GM12801 (cell line): Measurements from ENCODE around the gene PLGRKT.

ENCODE experiments used
- CTCF ChIP-seq: IDR thresholded peaks from one replicate; pipeline ENCODE4 v1.5.1; 2011; ENCODE audit warnings: control low read depth; ENCODE audit not compliant: insufficient read length; ENCODE audit errors: extremely low read depth

Gene PLGRKT

GRCh38 chr9:5443850-5444249 is 6.1 kb upstream of the PLGRKT start:
- TF ChIP-seq CTCF = no peak

DNA sequence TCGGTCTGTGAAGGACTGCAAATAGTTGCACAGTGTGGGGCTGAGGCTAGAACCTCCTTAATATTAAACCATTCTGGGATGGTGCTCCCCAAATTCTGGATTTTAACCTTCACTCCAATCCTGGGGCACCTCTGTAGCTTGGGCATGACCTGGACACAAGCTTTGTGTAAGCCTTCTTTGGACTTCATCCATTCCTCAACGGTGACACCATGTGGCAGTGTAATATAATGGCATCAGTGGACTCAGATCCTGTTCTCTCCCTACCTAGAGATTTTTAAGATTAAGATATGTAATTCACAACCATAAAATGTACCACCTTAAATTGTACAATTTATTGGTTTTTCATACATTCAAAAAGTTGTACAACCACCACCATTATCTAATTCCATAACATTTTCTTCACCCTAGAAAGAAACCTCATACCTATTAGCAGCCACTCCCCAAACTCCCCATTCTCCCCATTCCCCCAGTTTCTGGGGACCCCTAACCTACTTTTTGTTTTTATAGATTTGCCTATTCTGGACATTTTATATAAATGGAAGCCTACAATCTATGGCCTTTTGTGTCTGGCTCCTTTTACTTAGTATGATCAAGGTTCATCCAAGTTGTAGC is 4.8 kb upstream of the PLGRKT start:
- no peak for TF ChIP-seq CTCF

- no peak for TF ChIP-seq CTCF
These were observed 3.3 kb upstream of the PLGRKT start for GRCh38 chr9:5441043-5441442.

DNA sequence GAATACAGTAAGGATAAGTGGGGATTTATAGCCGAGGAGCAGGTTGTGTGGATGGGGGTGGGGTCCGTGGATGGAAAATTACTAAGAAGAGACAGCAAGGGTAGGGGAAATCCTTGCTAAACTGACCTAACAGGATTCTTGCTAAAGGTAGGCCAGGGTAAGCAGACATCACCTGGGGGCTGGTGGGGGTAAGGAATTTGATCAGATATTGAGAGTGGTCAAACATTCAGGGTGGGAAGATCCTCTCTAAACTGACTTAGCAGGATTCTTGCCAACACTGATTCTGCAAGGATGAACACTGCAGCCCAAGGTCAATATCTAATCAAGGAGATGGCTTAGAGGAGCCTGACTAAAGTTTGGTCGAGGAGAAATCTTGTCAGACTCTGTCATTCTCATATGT is 2.7 kb upstream of the PLGRKT start:
- TF ChIP-seq CTCF = no peak

DNA sequence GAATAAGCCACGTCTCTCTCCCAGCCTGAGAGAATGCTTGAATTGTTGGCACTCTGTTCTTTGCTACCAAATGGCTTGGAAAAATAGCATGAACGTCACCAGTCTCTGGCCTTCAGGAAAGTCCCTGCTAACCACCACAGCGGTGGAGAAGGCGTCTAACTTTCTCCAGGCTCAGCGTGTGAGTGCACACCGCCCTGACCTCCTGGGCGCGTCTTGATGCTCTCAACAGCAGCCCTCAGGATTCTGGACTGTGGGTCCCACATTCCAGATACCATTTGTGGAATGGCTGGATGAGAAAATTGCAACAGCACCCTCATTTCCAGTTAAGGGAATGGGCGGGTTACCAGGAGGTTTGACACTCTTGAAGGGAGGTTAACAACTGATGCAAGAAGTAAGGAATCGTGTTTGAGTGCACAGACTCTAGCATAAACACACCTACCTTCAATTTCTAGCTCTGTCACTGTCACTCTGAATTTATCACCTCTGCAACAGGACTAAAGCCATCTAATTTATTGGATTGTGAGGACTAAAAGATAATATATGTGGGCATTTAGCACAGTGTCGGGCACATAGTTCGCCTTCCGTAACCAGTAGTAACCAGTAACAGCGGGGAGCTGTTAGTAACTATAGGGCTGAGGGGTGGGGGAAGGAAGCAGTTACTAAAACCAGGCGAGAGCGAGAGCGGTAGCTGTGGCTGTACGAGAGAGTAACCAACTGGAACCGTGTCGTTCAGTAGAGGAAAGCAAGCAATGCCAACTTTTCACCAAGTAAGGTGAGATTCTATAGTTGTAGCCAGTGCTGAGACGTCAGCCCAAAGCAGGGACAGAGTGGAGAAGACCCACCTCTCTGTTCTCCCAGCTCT is 807 bp upstream of the PLGRKT start:
- no peak for TF ChIP-seq CTCF

DNA sequence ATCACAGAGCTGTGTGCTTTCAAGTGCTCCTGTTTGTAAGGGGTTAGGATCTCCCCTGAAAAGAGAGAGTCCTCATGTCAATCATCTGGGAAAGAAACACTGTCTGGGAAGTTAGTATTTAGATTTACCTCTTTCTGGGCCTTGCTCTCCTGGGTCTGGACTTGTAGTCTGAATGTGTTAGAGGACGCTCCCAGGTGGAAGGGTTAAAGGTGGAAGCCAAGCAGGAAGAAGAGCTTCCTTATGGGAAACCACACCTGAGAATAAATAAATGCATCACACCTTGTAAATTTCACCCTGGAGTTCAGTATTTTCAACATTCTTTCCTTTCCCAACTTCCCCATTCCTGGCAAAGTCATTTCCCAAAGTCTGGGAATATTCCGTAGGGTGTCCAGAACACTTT is 1.3 kb downstream of the PLGRKT start:
- TF ChIP-seq CTCF = no peak

GRCh38 chr9:5435912-5436311 is 1.8 kb downstream of the PLGRKT start:
- TF ChIP-seq CTCF = no peak
